ENCODE measurements around the gene KLHL14.

Gene KLHL14

GRCh38 chr18:32714571-32715148 is 58.2 kb downstream of the KLHL14 start:
- H3K36me3 Mint-ChIP-seq, result no peaks in the 10 kb centered on the region
- CTCF ChIA-PET, result interaction anchor here (0.7 to 1.3 kb wide), 3 partner anchors 10 to 13 kb away, joined by 3 read pairs; no protein-coding TSS in a partner anchor
- H3K4me3 Mint-ChIP-seq, result no peak overlapping the region
- peak; percentile 32 for DNase-seq
- H3K27me3 Mint-ChIP-seq, result no peaks in the 10 kb centered on the region
- no peaks in the 10 kb centered on the region for H3K4me1 Mint-ChIP-seq
- no peak overlapping the region for H3K27ac Mint-ChIP-seq
- no peaks in the 10 kb centered on the region for H3K9me3 Mint-ChIP-seq

GRCh38 chr18:32712860-32713259 is 60.0 kb downstream of the KLHL14 start:
- DNase-seq, result no peak
- CTCF ChIA-PET, result no interaction called here
- no peaks in the 10 kb centered on the region for H3K27me3 Mint-ChIP-seq
- no peaks in the 10 kb centered on the region for H3K9me3 Mint-ChIP-seq
- H3K27ac Mint-ChIP-seq, result no peak overlapping the region
- H3K4me1 Mint-ChIP-seq, result no peaks in the 10 kb centered on the region
- no peak overlapping the region for H3K4me3 Mint-ChIP-seq
- H3K36me3 Mint-ChIP-seq, result no peaks in the 10 kb centered on the region

GRCh38 chr18:32711862-32712261 is 61.0 kb downstream of the KLHL14 start:
- no peak overlapping the region for H3K4me3 Mint-ChIP-seq
- no peak for DNase-seq
- CTCF ChIA-PET, result no interaction called here
- no peak overlapping the region for H3K27ac Mint-ChIP-seq
- H3K27me3 Mint-ChIP-seq, result no peaks in the 10 kb centered on the region
- H3K9me3 Mint-ChIP-seq, result no peaks in the 10 kb centered on the region
- no peaks in the 10 kb centered on the region for H3K36me3 Mint-ChIP-seq
- H3K4me1 Mint-ChIP-seq, result no peaks in the 10 kb centered on the region

GRCh38 chr18:32707586-32707985 is 65.2 kb downstream of the KLHL14 start:
- Mint-ChIP-seq H3K27ac (no peak overlapping the region), H3K27me3 (no peaks in the 10 kb centered on the region), H3K4me3 (no peak overlapping the region), H3K36me3 (no peaks in the 10 kb centered on the region), H3K4me1 (no peaks in the 10 kb centered on the region), H3K9me3 (no peaks in the 10 kb centered on the region)
- DNase-seq, result no peak
- CTCF ChIA-PET, result no interaction called here

- H3K36me3 Mint-ChIP-seq, result no peaks in the 10 kb centered on the region
- H3K27me3 Mint-ChIP-seq, result no peaks in the 10 kb centered on the region
- no peaks in the 10 kb centered on the region for H3K4me1 Mint-ChIP-seq
- H3K27ac Mint-ChIP-seq, result no peak overlapping the region
- H3K4me3 Mint-ChIP-seq, result no peak overlapping the region
- H3K9me3 Mint-ChIP-seq, result no peaks in the 10 kb centered on the region
- CTCF ChIA-PET, result no interaction called here
- DNase-seq, result no peak
Measured at GRCh38 chr18:32707147-32707546, 65.7 kb downstream of the KLHL14 start.

GRCh38 chr18:32701313-32701712 is 71.5 kb downstream of the KLHL14 start:
- DNase-seq, result no peak
- Mint-ChIP-seq H3K4me1 (no peaks in the 10 kb centered on the region), H3K27ac (no peak overlapping the region), H3K9me3 (no peaks in the 10 kb centered on the region), H3K36me3 (no peaks in the 10 kb centered on the region), H3K27me3 (no peaks in the 10 kb centered on the region), H3K4me3 (no peak overlapping the region)
- CTCF ChIA-PET, result no interaction called here

- Mint-ChIP-seq H3K4me1 (no peaks in the 10 kb centered on the region), H3K36me3 (no peaks in the 10 kb centered on the region), H3K4me3 (no peak overlapping the region), H3K9me3 (no peaks in the 10 kb centered on the region), H3K27ac (no peak overlapping the region), H3K27me3 (no peaks in the 10 kb centered on the region)
- CTCF ChIA-PET, result no interaction called here
- DNase-seq, result no peak
Measured at GRCh38 chr18:32698153-32698552, 74.7 kb downstream of the KLHL14 start.

- Mint-ChIP-seq H3K4me3 (no peak overlapping the region), H3K27ac (no peak overlapping the region), H3K36me3 (no peaks in the 10 kb centered on the region), H3K9me3 (no peaks in the 10 kb centered on the region), H3K4me1 (no peaks in the 10 kb centered on the region), H3K27me3 (no peaks in the 10 kb centered on the region)
- CTCF ChIA-PET, result no interaction called here
- no peak for DNase-seq
Measured at GRCh38 chr18:32696376-32696775, 76.4 kb downstream of the KLHL14 start.

- CTCF ChIA-PET, result no interaction called here
- Mint-ChIP-seq H3K9me3 (no peaks in the 10 kb centered on the region), H3K36me3 (no peaks in the 10 kb centered on the region), H3K27ac (no peak overlapping the region), H3K4me1 (no peaks in the 10 kb centered on the region), H3K27me3 (no peaks in the 10 kb centered on the region), H3K4me3 (no peak overlapping the region)
- no peak for DNase-seq
Measured at GRCh38 chr18:32695534-32695933, 77.3 kb downstream of the KLHL14 start.

- CTCF ChIA-PET, result no interaction called here
- no peaks in the 10 kb centered on the region for H3K36me3 Mint-ChIP-seq
- no peaks in the 10 kb centered on the region for H3K9me3 Mint-ChIP-seq
- H3K4me1 Mint-ChIP-seq, result no peaks in the 10 kb centered on the region
- no peaks in the 10 kb centered on the region for H3K27me3 Mint-ChIP-seq
- H3K27ac Mint-ChIP-seq, result no peak overlapping the region
- no peak overlapping the region for H3K4me3 Mint-ChIP-seq
- DNase-seq, result no peak
Measured at GRCh38 chr18:32688821-32689220, 84.0 kb downstream of the KLHL14 start.

GRCh38 chr18:32684940-32685339 is 87.9 kb downstream of the KLHL14 start:
- CTCF ChIA-PET, result no interaction called here
- DNase-seq, result no peak

GRCh38 chr18:32684096-32684495 is 88.7 kb downstream of the KLHL14 start:
- no peaks in the 10 kb centered on the region for H3K27me3 Mint-ChIP-seq
- no peaks in the 10 kb centered on the region for H3K4me1 Mint-ChIP-seq
- CTCF ChIA-PET, result no interaction called here
- H3K9me3 Mint-ChIP-seq, result no peaks in the 10 kb centered on the region
- no peak for DNase-seq
- no peak overlapping the region for H3K27ac Mint-ChIP-seq
- H3K4me3 Mint-ChIP-seq, result no peak overlapping the region
- H3K36me3 Mint-ChIP-seq, result no peaks in the 10 kb centered on the region

More at GRCh38 chr18:32684940-32685339, 87.9 kb downstream of the KLHL14 start:
- H3K36me3 Mint-ChIP-seq, result no peaks in the 10 kb centered on the region
- no peaks in the 10 kb centered on the region for H3K27me3 Mint-ChIP-seq
- no peak overlapping the region for H3K27ac Mint-ChIP-seq
- no peak overlapping the region for H3K4me3 Mint-ChIP-seq
- no peaks in the 10 kb centered on the region for H3K9me3 Mint-ChIP-seq
- H3K4me1 Mint-ChIP-seq, result no peaks in the 10 kb centered on the region

GRCh38 chr18:32683044-32683443 is 89.8 kb downstream of the KLHL14 start:
- CTCF ChIA-PET, result no interaction called here
- Mint-ChIP-seq H3K4me3 (no peak overlapping the region), H3K36me3 (no peaks in the 10 kb centered on the region), H3K27ac (no peak overlapping the region), H3K4me1 (no peaks in the 10 kb centered on the region), H3K9me3 (no peaks in the 10 kb centered on the region), H3K27me3 (no peaks in the 10 kb centered on the region)
- no peak for DNase-seq

- H3K9me3 Mint-ChIP-seq, result no peaks in the 10 kb centered on the region
- no peaks in the 10 kb centered on the region for H3K27me3 Mint-ChIP-seq
- H3K4me1 Mint-ChIP-seq, result no peaks in the 10 kb centered on the region
- H3K36me3 Mint-ChIP-seq, result no peaks in the 10 kb centered on the region
- no peak overlapping the region for H3K27ac Mint-ChIP-seq
- no peak overlapping the region for H3K4me3 Mint-ChIP-seq
- CTCF ChIA-PET, result no interaction called here
- DNase-seq, result no peak
Measured at GRCh38 chr18:32677578-32677977, 95.2 kb downstream of the KLHL14 start.

- CTCF ChIA-PET, result no interaction called here
- Mint-ChIP-seq H3K27ac (no peak overlapping the region), H3K4me3 (no peak overlapping the region)
Measured at GRCh38 chr18:32674491-32674890, 98.3 kb downstream of the KLHL14 start.

GRCh38 chr18:32672398-32672797 is 100.4 kb downstream of the KLHL14 start:
- CTCF ChIA-PET, result no interaction called here
- no peak overlapping the region for H3K27ac Mint-ChIP-seq
- no peak for DNase-seq
- no peaks in the 10 kb centered on the region for H3K4me1 Mint-ChIP-seq
- H3K4me3 Mint-ChIP-seq, result no peak overlapping the region
- H3K9me3 Mint-ChIP-seq, result no peaks in the 10 kb centered on the region
- H3K27me3 Mint-ChIP-seq, result peaks cover 3% of the 10 kb centered on the region
- H3K36me3 Mint-ChIP-seq, result no peaks in the 10 kb centered on the region

More at GRCh38 chr18:32674491-32674890, 98.3 kb downstream of the KLHL14 start:
- no peak for DNase-seq
- H3K9me3 Mint-ChIP-seq, result no peaks in the 10 kb centered on the region
- H3K36me3 Mint-ChIP-seq, result no peaks in the 10 kb centered on the region
- no peaks in the 10 kb centered on the region for H3K4me1 Mint-ChIP-seq
- peaks cover 3% of the 10 kb centered on the region for H3K27me3 Mint-ChIP-seq
